PC-3 (cell line): ENCODE data around the gene PTPRN2.

Experiments used
- CTCF ChIP-seq: fragments of 300-600 bp; sonication (generic); conservative IDR thresholded peaks from 2 replicates; pipeline ENCODE4 v1.5.1; 2017; ENCODE audit warnings: antibody characterized with exemption, low read depth, mild to moderate bottlenecking, low read length
- EZH2phosphoT487 ChIP-seq: fragments of 300-600 bp; sonication (generic); IDR thresholded peaks from 2 replicates; pipeline ENCODE4 v1.6.1; 2018; ENCODE audit warnings: mild to moderate bottlenecking, antibody characterized with exemption, low read length, borderline replicate concordance

GRCh38 chr7:157523766-157524421 lies 1063.7 kb downstream of the PTPRN2 start:
- no peak for TF ChIP-seq CTCF
- TF ChIP-seq EZH2phosphoT487, result no peak
